GM10266 (cell line): Measurements from ENCODE around the gene AKT2.
"Not testable (repeated sequence)": the region's sequence is repeated elsewhere in the genome, so short reads cannot be mapped to it uniquely, and the experiment has no call there.

Experiments
- DNase-seq: peaks from one replicate; pipeline ENCODE4 v3.0.0; 2012; ENCODE audit errors: extremely low spot score
- CTCF ChIP-seq: IDR thresholded peaks from 2 replicates; pipeline ENCODE4 v1.5.1; 2012; ENCODE audit warnings: mild to moderate bottlenecking, low read depth; ENCODE audit not compliant: control insufficient read depth, insufficient read depth; ENCODE audit errors: missing control alignments

Gene AKT2

DNA sequence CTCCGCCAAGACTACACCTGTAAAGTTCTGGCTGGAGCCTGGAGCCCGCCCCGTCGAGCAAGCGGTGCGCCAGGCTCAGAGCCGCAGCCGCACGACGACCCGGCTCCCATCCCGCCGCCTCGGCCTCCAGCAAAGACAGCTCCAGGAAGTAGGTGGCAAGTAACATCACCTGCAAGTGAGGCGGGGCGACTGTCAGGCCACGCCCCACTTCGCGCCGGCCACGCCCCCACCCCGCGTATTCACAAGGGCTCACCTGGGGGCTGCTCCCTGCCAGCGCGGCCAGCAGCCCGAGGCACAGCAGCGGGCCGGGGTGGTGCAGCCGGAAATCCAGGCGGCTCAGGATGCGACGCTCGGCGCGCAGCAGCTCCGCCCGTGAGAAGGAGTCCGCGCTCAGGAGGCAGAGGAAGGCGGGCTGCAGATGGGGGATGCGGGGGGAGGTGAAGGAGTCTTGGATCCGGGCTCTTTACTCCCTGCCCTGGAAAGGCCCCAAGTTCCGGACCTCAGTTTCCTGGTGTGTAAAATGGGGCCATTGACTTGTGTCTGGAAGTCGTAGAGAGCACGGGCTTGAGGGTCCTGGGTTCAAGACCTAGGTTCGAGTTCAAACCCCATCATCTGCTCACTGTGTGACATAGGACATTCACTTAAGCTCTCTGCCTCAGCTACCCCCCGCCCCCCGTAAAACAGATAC is 61.9 kb downstream of the AKT2 start:
- DNase-seq, result no peak

DNA sequence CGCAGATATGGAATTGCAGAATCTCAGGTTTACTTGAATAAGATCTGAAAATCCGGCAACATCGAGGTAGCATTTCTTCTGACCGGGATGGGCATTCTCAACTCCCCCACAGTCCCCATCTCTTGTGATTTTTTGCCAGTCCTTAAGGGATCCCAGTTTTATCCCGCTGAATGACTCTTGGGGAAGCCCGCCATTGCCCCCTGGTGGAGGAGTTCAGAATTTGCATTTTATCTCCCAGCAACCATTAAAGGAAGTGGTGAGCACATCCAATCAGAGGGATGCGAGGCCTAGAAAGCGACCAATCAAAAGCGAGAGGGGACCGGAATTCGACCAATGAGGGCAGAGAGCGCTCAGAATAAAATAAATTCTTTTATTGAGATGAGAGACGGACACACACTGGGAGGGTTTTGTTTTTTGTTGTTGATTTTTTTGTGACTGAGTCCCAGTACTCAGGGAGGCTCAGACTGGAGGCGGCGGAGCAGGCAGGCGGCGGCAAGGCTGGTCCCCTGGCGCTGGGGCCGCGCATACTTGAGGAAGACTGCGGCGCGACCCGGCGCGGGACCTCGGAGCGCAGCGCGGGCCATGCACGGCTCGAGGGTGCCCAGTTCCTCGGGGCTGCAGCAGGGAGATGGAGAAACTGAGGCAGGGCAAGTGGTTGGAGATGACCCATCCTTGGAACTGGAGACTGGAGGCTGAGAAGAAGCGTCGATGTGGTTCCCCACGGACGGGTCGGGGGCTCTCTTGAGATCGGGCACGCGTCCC is 63.1 kb downstream of the AKT2 start:
- peak; percentile 66 for TF ChIP-seq CTCF

More for the DNA sequence above, 61.9 kb downstream of the AKT2 start:
- no peak for TF ChIP-seq CTCF

DNA sequence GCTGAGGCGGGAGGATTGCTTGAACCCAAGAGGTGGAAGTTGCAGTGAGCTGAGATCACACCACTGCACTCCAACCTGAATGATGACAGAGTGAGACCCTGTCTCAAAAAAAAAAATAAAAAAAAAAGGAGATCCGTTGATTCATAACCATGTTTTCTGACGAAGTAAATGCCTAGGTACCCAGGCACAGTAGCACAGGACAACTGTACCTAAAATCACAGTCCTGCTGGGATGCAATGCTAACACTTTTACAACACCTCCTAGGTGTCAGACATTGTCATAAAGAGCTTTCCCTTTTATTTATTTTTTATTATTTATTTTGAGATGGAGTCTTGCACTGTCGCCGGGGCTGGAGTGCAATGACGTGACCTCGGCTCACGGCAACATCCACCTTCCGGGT is 64.5 kb downstream of the AKT2 start:
- no peak for DNase-seq
- TF ChIP-seq CTCF, result no peak

More for the DNA sequence above, 63.1 kb downstream of the AKT2 start:
- peak; percentile 99 for DNase-seq

DNA sequence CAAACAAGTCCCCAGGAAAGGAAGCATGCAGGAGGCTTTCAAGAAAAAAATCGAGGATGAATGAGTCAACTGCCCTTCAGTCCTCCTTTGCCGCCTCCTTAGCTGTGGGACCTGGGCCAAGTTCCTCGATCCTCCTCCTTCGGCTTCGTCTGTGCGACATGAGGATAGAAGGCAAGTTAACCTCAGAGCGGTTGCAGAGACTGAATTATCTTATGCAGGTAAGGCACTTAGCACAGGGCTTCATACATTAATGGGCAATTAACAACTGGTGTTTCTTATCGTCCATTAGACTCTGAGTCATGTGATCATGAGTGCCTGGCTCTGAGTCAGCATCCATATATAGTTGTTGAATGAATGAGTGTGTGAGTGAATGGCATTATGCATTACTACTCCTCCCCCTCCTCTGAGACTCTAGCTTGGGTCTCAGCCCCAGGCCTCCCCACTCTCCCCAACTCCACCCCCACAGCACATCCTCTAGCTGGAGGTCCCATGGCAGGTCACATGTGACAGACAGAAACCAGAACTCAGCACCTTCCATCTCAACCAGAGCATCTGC is 65.3 kb downstream of the AKT2 start:
- no peak for DNase-seq
- no peak for TF ChIP-seq CTCF

GRCh38 chr19:40219029-40219428 is 66.1 kb downstream of the AKT2 start:
- not testable (repeated sequence) for DNase-seq

- DNase-seq, result peak; percentile 85
- no peak for TF ChIP-seq CTCF
Measured at GRCh38 chr19:40217934-40218890, 66.9 kb downstream of the AKT2 start, which contains the start of gene TTC9B. Gene TTC9B, minus strand, starts transcription at chr19:40218384. Its CDS starts 3 bp downstream, at chr19:40218381.
